Upper lobe of left lung (tissue), 4 donors: ENCODE data around the gene SLC25A52.

Experiments
- POLR2A ChIP-seq, 4 donors: fragments of 450-650 bp; IDR thresholded peaks; one replicate each; pipeline ENCODE4 v1.5.1; 2016 to 2017; ENCODE audit warnings: antibody characterized with exemption in 4 of 4, mild to moderate bottlenecking in 2 of 4
- TF ChIP-seq, protein P1 (sequence below), 6 experiments: fragments of 450-650 bp in 4 of 6; fragments of 200-600 bp in 2 of 6; sonication (generic) in 2 of 6; IDR thresholded peaks; one replicate each; pipeline ENCODE4 v1.5.1; 2016 to 2019; ENCODE audit warnings: antibody characterized with exemption in 6 of 6

GRCh38 chr18:31720867-31721266 lies 39.8 kb downstream of the SLC25A52 start:
- TF ChIP-seq, protein P1, sequence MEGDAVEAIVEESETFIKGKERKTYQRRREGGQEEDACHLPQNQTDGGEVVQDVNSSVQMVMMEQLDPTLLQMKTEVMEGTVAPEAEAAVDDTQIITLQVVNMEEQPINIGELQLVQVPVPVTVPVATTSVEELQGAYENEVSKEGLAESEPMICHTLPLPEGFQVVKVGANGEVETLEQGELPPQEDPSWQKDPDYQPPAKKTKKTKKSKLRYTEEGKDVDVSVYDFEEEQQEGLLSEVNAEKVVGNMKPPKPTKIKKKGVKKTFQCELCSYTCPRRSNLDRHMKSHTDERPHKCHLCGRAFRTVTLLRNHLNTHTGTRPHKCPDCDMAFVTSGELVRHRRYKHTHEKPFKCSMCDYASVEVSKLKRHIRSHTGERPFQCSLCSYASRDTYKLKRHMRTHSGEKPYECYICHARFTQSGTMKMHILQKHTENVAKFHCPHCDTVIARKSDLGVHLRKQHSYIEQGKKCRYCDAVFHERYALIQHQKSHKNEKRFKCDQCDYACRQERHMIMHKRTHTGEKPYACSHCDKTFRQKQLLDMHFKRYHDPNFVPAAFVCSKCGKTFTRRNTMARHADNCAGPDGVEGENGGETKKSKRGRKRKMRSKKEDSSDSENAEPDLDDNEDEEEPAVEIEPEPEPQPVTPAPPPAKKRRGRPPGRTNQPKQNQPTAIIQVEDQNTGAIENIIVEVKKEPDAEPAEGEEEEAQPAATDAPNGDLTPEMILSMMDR (IDR thresholded peaks at IDR 0.05), result no peak
- no peak for TF ChIP-seq POLR2A (IDR thresholded peaks at IDR 0.05)
